ENCODE data around the gene ABLIM2. TPM values are rescaled to one million over a fixed set of nuclear protein-coding genes. Genes with fewer than 3 reads are reported as not detected.

Gene ABLIM2
- total RNA-seq, 5 donors from 2014 or later (not counting 1 experiment from before 2014, with no cell fraction given), result 2.6 to 7.0 (median 5.5) TPM

DNA sequence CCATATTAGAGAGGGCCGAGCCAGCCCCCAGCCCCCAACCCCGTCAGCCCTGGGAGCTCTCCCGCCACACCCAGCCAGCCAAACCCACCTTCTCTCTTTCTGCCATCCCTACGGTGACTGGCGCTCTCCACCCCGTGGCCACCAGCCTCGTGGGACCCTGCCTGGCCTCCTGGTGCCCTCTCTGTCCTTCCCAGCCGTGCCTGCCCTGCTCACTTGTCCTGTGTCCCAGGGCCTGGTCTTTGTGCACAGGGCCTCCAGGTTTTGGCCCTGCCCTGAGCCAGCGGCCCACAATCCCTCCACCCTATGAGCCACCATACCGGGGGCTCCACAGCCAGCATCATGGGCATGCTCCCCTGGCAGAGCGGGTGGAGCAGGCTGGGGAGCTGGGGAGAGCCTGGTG, 77.4 kb downstream of the ABLIM2 start:
- DNase-seq (no peak), ATAC-seq (replicated peaks in 1 of 4) (no peak)
- Histone ChIP-seq H3K9me3 (no peaks in the 10 kb centered on the region), H3K27me3 (replicated peaks in 1 of 2; ENCODE audit: control insufficient read depth in 2 of 2, extremely low read depth in 1 of 2, insufficient read depth in 2 of 2, low read length in 1 of 2) (no peaks in the 10 kb centered on the region), H3K27ac (ENCODE audit: low read length) (no peak overlapping the region), H3K36me3 (ENCODE audit: control insufficient read depth in 2 of 2, extremely low read depth in 1 of 2, insufficient read depth in 1 of 2, low read length in 1 of 2) (no peaks in the 10 kb centered on the region), H3K4me3 (ENCODE audit: control insufficient read depth in 1 of 2, extremely low read depth in 1 of 2, low read length in 1 of 2) (no peak overlapping the region), H3K4me1 (ENCODE audit: control insufficient read depth in 1 of 2, extremely low read depth in 1 of 2, insufficient read depth in 2 of 2, low read length in 2 of 2) (no peaks in the 10 kb centered on the region)
- no peak overlapping the region for H3K4me3 Mint-ChIP-seq
- H3K27me3 Mint-ChIP-seq, result no peaks in the 10 kb centered on the region
- POLR2A ChIA-PET, result no interaction called here
- no peaks in the 10 kb centered on the region for H3K36me3 Mint-ChIP-seq
- no peaks in the 10 kb centered on the region for H3K4me1 Mint-ChIP-seq
- 79% methylated on average over 9 of the region's 11 CpGs for WGBS (ENCODE audit: insufficient coverage)
- H3K9me3 Mint-ChIP-seq, result no peaks in the 10 kb centered on the region
- CTCF ChIA-PET, result no interaction called here
- H3K27ac Mint-ChIP-seq, result no peak overlapping the region

DNA sequence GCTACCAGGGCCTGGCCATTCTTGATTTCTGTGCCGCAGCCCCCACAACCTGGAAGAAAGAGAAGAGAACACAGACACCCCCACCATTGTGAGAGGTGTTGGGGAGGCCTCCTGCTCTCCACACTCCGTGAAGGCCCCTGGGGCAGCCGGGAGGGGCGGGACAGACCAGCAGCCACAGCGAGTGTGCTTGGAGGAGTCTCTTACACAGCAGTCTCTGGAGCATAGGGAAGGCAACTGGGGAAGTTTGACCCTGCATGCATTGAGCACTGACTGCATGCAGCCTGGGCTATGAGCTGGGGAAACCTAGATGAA, 77.9 kb downstream of the ABLIM2 start:
- WGBS (ENCODE audit: insufficient coverage), result 64% methylated on average over 3 of the region's 5 CpGs

DNA sequence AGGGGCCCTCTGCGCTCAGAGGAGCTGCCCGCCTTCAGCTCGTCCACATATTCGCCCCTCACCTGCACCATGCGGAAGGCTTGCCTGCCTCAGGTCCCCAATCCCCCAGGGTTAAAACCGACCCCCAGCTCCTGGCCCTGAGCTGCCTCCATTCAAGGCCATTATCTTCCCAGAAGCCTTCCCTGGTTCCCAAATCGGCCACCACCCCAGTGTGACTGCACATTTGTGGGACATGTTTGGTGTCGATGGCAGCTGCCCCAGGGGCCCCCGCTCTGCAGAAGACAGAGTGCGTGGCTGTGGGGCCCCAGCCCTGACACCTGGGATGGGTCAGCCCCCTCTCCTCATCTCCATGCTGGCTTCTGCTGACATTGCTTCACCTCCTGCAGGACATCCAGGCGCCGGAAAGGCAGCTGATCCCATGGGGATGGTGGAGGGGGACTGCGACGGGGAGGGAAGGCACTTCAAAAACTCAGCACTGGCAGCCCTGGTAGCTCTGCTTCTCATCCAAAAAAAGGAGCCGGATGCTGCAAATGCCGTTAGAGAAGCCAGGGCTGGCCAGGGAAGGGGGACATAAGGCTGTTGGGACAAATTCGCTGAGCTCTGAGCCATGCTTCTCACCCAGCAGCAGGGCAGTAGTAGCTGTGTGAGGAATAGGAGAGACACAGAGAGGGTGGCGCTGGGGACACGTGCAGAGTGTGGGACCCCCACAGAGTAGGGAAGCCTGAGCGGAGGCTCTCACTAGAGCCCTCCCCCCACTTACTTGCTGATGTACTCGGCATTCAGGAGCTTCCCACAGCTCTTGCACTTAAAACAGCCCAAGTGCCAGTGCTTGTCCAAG, 78.5 kb downstream of the ABLIM2 start:
- no peaks in the 10 kb centered on the region for H3K9me3 Mint-ChIP-seq
- Histone ChIP-seq H3K4me1 (ENCODE audit: control insufficient read depth in 1 of 2, extremely low read depth in 1 of 2, insufficient read depth in 2 of 2, low read length in 2 of 2) (no peaks in the 10 kb centered on the region), H3K4me3 (ENCODE audit: control insufficient read depth in 1 of 2, extremely low read depth in 1 of 2, low read length in 1 of 2) (no peak overlapping the region), H3K27me3 (replicated peaks in 1 of 2; ENCODE audit: control insufficient read depth in 2 of 2, extremely low read depth in 1 of 2, insufficient read depth in 2 of 2, low read length in 1 of 2) (no peaks in the 10 kb centered on the region), H3K9me3 (no peaks in the 10 kb centered on the region), H3K27ac (ENCODE audit: low read length) (no peak overlapping the region), H3K36me3 (ENCODE audit: control insufficient read depth in 2 of 2, extremely low read depth in 1 of 2, insufficient read depth in 1 of 2, low read length in 1 of 2) (no peaks in the 10 kb centered on the region)
- DNase-seq, result no peak
- H3K4me1 Mint-ChIP-seq, result no peaks in the 10 kb centered on the region
- 57% methylated on average over 12 of the region's 21 CpGs for WGBS (ENCODE audit: insufficient coverage)
- H3K27me3 Mint-ChIP-seq, result no peaks in the 10 kb centered on the region
- H3K4me3 Mint-ChIP-seq, result no peak overlapping the region
- no peak for ATAC-seq (replicated peaks in 1 of 4)
- no peak overlapping the region for H3K27ac Mint-ChIP-seq
- H3K36me3 Mint-ChIP-seq, result no peaks in the 10 kb centered on the region
- POLR2A ChIA-PET, result no interaction called here
- CTCF ChIA-PET, result no interaction called here

More for the DNA sequence above, 77.9 kb downstream of the ABLIM2 start:
- H3K4me3 ChIP-seq (ENCODE audit: control insufficient read depth in 1 of 2, extremely low read depth in 1 of 2, low read length in 1 of 2), result no peak overlapping the region
- ATAC-seq (replicated peaks in 1 of 4) (no peak), DNase-seq (no peak)
- no peaks in the 10 kb centered on the region for H3K36me3 Mint-ChIP-seq
- H3K4me3 Mint-ChIP-seq, result no peak overlapping the region
- no peaks in the 10 kb centered on the region for H3K9me3 ChIP-seq
- no peak overlapping the region for H3K27ac ChIP-seq (ENCODE audit: low read length)
- POLR2A ChIA-PET, result no interaction called here
- H3K27ac Mint-ChIP-seq, result no peak overlapping the region
- no peaks in the 10 kb centered on the region for H3K4me1 ChIP-seq (ENCODE audit: control insufficient read depth in 1 of 2, extremely low read depth in 1 of 2, insufficient read depth in 2 of 2, low read length in 2 of 2)
- no peaks in the 10 kb centered on the region for H3K4me1 Mint-ChIP-seq
- CTCF ChIA-PET, result no interaction called here
- H3K27me3 Mint-ChIP-seq, result no peaks in the 10 kb centered on the region
- H3K27me3 ChIP-seq (replicated peaks in 1 of 2; ENCODE audit: control insufficient read depth in 2 of 2, extremely low read depth in 1 of 2, insufficient read depth in 2 of 2, low read length in 1 of 2), result no peaks in the 10 kb centered on the region
- H3K36me3 ChIP-seq (ENCODE audit: control insufficient read depth in 2 of 2, extremely low read depth in 1 of 2, insufficient read depth in 1 of 2, low read length in 1 of 2), result no peaks in the 10 kb centered on the region
- no peaks in the 10 kb centered on the region for H3K9me3 Mint-ChIP-seq

DNA sequence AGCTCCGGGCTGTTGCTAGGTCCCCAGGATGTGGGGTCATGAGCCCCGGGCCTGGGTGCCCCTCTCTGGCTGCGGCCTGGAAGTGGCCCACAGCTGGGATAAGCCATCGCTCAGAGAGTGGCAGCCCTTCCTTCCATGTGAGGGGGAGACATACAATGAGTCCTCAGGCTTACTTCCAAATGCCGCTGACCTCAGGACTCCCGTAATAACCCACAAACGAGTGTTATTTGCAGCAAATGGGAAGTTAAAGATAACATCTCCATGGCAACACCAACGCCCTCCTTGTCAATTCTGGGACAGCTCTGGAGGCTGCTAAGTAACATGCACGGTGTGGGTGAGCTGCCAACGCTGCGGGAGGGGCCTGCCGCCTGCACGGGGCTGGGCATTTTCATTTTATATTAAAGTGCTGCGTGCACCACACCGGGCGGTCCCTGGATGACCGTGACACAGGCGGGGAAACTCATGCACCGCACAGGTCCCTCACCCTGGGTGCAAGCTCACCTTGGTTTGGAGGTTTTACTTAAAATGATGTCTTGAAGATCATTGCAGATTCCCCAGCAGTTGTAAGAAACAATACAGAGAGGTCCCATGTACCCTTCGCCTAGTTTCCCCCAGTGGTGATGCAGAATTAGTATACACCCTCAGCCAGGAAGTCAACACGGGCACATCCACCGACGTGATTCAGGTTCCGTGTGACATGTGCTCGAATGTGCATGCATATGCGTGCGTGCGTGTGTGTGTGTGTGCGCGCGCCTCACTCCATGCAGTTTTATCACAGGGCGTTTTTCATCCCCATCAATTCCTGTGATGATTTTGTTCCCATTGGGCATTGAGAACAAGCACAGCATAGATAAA, 79.4 kb downstream of the ABLIM2 start:
- Mint-ChIP-seq H3K27me3 (no peaks in the 10 kb centered on the region), H3K4me3 (no peak overlapping the region), H3K27ac (no peak overlapping the region), H3K36me3 (no peaks in the 10 kb centered on the region), H3K9me3 (no peaks in the 10 kb centered on the region), H3K4me1 (no peaks in the 10 kb centered on the region)
- no peak for DNase-seq
- H3K36me3 ChIP-seq (ENCODE audit: control insufficient read depth in 2 of 2, extremely low read depth in 1 of 2, insufficient read depth in 1 of 2, low read length in 1 of 2), result no peaks in the 10 kb centered on the region
- ChIA-PET CTCF (no interaction called here), POLR2A (no interaction called here)
- no peaks in the 10 kb centered on the region for H3K9me3 ChIP-seq
- no peak overlapping the region for H3K4me3 ChIP-seq (ENCODE audit: control insufficient read depth in 1 of 2, extremely low read depth in 1 of 2, low read length in 1 of 2)
- H3K27me3 ChIP-seq (replicated peaks in 1 of 2; ENCODE audit: control insufficient read depth in 2 of 2, extremely low read depth in 1 of 2, insufficient read depth in 2 of 2, low read length in 1 of 2), result no peaks in the 10 kb centered on the region
- H3K27ac ChIP-seq (ENCODE audit: low read length), result no peak overlapping the region
- no peak for ATAC-seq (replicated peaks in 1 of 4)
- no peaks in the 10 kb centered on the region for H3K4me1 ChIP-seq (ENCODE audit: control insufficient read depth in 1 of 2, extremely low read depth in 1 of 2, insufficient read depth in 2 of 2, low read length in 2 of 2)
- 48% methylated on average over 24 of the region's 32 CpGs for WGBS (ENCODE audit: insufficient coverage)

DNA sequence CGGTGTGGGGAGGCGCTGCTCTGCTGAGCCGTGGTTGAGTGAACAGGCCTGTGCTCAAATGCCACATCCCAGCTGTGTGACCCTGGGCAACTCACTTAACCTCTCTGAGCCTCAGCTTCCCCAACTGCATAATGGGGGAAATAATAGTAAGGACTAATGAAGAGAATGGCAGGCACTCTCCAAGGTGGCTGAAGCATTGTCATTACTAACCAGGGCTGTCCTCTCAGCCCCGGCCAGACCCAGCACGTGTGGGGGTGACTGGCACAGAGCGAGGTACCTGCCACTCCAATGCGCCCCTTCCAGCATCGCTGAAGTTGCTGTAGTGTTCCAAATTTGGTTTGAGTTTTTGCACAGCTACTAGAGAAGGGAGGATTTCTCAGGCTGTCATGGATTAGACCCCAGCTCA, 80.0 kb downstream of the ABLIM2 start:
- 84% methylated on average over 2 of the region's 8 CpGs for WGBS (ENCODE audit: insufficient coverage)
- no peaks in the 10 kb centered on the region for H3K36me3 Mint-ChIP-seq
- DNase-seq (no peak), ATAC-seq (replicated peaks in 1 of 4) (no peak)
- POLR2A ChIA-PET, result no interaction called here
- H3K4me3 ChIP-seq (ENCODE audit: control insufficient read depth in 1 of 2, extremely low read depth in 1 of 2, low read length in 1 of 2), result no peak overlapping the region
- H3K36me3 ChIP-seq (ENCODE audit: control insufficient read depth in 2 of 2, extremely low read depth in 1 of 2, insufficient read depth in 1 of 2, low read length in 1 of 2), result no peaks in the 10 kb centered on the region
- H3K27me3 ChIP-seq (replicated peaks in 1 of 2; ENCODE audit: control insufficient read depth in 2 of 2, extremely low read depth in 1 of 2, insufficient read depth in 2 of 2, low read length in 1 of 2), result no peaks in the 10 kb centered on the region
- H3K4me3 Mint-ChIP-seq, result no peak overlapping the region
- no peak overlapping the region for H3K27ac ChIP-seq (ENCODE audit: low read length)
- CTCF ChIA-PET, result no interaction called here
- no peaks in the 10 kb centered on the region for H3K27me3 Mint-ChIP-seq
- H3K27ac Mint-ChIP-seq, result no peak overlapping the region
- no peaks in the 10 kb centered on the region for H3K4me1 ChIP-seq (ENCODE audit: control insufficient read depth in 1 of 2, extremely low read depth in 1 of 2, insufficient read depth in 2 of 2, low read length in 2 of 2)
- no peaks in the 10 kb centered on the region for H3K9me3 Mint-ChIP-seq
- H3K9me3 ChIP-seq, result no peaks in the 10 kb centered on the region
- no peaks in the 10 kb centered on the region for H3K4me1 Mint-ChIP-seq

DNA sequence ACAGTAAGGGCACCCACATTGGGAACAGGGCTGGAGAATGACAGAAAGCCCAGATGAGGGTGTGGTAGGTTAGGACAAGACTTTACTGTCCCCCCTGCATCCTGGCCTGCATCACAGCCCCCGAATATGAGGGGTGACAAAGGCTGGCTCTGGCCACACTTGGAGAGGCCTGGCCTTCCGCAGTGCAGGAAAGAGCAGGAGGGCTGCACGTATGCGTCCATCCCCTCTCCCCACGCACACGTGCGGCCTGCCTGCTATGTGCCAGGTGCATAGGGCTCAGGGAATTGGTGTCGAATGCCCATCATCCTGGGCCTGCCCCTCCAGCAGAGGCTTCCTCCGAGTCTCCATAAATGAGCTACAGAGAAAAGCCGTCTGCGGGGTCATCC, 80.5 kb downstream of the ABLIM2 start:
- Mint-ChIP-seq H3K4me1 (no peaks in the 10 kb centered on the region), H3K27ac (no peak overlapping the region), H3K4me3 (no peak overlapping the region), H3K9me3 (no peaks in the 10 kb centered on the region), H3K27me3 (peaks cover 0 to 1% of the 10 kb centered on the region in 2 donors), H3K36me3 (no peaks in the 10 kb centered on the region)
- Histone ChIP-seq H3K4me1 (ENCODE audit: control insufficient read depth in 1 of 2, extremely low read depth in 1 of 2, insufficient read depth in 2 of 2, low read length in 2 of 2) (no peaks in the 10 kb centered on the region), H3K9me3 (no peaks in the 10 kb centered on the region), H3K27me3 (replicated peaks in 1 of 2; ENCODE audit: control insufficient read depth in 2 of 2, extremely low read depth in 1 of 2, insufficient read depth in 2 of 2, low read length in 1 of 2) (peaks cover 0 to 3% of the 10 kb centered on the region in 2 experiments), H3K4me3 (ENCODE audit: control insufficient read depth in 1 of 2, extremely low read depth in 1 of 2, low read length in 1 of 2) (no peak overlapping the region), H3K36me3 (ENCODE audit: control insufficient read depth in 2 of 2, extremely low read depth in 1 of 2, insufficient read depth in 1 of 2, low read length in 1 of 2) (no peaks in the 10 kb centered on the region), H3K27ac (ENCODE audit: low read length) (no peak overlapping the region)
- WGBS (ENCODE audit: insufficient coverage), result 91% methylated on average over 9 of the region's 11 CpGs
- CTCF ChIA-PET, result no interaction called here
- ATAC-seq (replicated peaks in 1 of 4) (no peak), DNase-seq (no peak)
- POLR2A ChIA-PET, result no interaction called here
